ENCODE data around the gene WDR62.

WDR62 gene

DNA sequence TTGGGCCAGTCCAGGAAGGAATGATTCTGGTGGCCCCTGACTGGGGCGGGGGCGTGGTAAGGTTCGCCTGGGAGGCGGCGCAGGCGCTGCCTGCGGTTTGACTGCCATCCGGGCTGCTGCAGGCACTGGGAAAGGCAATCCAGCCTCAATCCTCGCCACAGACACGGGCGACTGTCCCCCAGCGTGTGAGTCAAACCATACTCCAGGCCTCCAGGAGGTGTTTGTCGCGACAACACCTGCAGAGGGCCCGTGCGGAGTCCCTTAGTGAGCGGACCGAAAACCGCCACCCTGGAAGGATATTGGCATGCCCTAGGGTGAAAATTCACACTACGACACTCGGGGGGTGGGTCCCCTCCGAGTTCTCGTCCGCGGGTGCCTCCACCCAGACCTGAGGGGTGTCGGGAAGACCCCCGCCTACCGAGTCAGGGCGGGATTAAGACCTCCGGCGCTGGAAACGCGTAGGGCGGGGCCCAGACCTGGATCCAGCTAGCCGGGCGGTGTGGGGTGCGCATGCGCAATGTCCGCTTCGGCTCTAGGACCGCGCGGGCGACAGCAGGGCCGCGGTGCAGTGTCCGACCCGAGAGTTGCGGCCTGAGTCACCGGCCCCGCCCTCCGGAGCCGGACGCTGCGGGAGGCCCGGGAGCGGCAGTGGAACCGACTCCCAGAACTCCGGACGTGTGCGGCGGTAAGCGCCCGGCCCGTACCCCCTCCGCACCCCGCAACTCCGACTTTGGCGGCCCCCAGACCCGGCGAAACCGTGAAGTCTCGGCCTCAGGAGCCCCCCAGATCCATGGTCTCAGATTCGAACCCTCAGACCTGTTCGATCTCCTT is 85.0 kb downstream of the WDR62 start, which contains the start of gene CAPNS1:
Gene CAPNS1, plus strand, starts transcription at position 594 of the 831 bp plus-strand sequence. CDS start 946 bp downstream, outside the sequence.
- DNase-seq (ENCODE audit: low spot score) = peak; percentile 94

DNA sequence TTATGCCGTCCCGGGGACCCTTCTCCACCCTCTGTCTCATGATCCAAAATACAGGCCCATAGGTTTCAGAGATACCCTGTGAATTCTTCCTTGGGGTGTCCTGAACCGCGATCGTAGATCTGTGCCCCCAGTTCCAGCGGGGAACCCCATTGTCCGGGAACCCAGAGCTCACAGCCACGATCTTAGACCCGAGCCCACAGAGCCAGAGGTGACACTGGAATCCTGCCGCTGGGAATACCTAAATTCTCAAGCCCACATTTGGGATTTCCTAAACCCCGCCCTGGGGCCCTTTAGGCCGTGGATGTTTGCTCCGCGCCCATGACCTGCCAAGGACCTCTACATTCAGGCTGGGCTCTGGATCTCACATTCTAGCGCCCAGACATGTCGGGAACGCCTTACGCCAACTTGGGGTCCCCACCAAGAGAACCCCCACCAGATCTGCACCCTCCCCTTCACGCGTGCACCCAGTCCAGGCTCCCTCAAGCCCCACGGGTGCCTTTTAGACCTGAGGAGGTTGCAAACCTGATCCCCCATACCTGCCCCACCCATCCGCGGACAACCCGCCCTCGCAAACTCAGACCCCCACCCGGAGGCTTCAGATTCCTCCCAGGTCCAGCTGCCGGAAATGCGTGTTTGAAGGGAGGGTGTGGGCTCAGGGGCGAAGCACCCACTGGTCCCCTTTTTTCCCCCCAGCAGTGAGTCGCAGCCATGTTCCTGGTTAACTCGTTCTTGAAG is 85.8 kb downstream of the WDR62 start:
- DNase-seq (ENCODE audit: low spot score) = peak; percentile 51

DNA sequence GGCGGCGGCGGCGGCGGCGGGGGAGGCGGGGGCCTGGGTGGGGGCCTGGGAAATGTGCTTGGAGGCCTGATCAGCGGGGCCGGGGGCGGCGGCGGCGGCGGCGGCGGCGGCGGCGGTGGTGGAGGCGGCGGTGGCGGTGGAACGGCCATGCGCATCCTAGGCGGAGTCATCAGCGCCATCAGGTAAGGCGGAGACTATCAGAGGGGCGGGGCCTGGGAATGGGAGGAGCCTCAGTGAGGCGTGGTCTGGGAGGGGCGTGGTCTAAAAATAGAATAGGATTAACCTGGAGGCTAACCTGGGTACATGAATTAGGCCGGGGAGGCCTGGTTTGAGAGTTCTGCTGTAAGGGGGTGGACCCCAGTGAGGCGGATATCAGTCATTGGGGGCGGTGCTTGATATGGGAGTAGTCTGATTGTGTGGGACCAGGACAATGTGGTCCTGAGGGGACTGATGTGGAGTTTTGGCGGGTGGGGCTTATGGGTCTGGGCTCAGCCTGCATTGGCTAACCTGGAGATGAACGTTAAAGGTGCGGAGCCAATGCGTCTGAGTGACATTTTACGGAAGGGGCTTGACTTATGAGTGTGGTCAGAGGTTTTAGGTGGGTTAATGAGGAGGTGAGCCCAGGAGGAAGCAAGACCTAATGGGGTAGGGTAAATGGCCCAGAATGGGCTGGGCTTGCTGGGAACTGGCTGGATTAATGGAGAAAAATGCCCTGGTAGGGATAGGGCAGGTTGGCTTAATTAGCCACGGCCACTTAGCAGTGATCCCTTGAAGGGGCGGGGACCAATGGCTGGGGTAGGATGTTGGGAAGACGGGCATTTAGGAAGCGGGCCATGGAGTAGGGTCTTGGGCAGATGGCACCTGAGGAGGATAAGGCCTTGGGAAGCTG is 86.6 kb downstream of the WDR62 start:
- DNase-seq (ENCODE audit: low spot score) = peak; percentile 74

DNA sequence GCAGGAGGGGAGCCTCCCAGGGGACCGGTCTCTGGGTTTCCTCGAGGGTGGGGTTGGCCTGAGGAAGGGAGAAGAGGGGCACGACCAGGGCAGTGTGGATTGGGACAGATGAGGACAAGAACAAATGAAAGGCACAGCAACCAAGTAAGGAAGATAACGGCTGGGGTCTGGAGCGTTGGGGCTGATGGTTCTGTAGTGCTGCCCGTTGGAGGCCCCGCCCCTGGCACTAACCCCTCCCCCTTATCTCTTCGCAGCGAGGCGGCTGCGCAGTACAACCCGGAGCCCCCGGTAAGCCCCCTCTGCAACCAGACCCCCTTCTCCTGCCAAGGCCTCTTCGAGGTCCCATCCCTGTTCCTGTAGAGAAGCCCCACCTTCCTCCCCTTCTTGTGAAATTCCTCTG is 87.3 kb downstream of the WDR62 start:
- no peak for DNase-seq (ENCODE audit: low spot score)

DNA sequence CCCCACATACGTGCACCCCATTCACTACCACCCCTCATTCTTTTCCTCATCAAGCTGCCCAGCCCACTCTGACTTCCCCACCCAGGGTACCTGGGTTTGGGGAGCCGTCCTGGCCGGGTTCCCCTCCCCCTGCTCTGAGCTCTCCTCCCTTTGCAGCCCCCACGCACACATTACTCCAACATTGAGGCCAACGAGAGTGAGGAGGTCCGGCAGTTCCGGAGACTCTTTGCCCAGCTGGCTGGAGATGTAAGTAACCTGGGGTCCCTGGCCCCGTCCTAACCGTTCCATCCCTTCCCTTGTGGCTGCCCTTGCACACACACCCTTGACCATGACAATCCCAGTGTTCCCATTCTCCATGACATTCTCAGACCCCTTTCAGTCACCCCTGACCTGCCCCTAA is 87.8 kb downstream of the WDR62 start:
- DNase-seq (ENCODE audit: low spot score) = no peak

DNA sequence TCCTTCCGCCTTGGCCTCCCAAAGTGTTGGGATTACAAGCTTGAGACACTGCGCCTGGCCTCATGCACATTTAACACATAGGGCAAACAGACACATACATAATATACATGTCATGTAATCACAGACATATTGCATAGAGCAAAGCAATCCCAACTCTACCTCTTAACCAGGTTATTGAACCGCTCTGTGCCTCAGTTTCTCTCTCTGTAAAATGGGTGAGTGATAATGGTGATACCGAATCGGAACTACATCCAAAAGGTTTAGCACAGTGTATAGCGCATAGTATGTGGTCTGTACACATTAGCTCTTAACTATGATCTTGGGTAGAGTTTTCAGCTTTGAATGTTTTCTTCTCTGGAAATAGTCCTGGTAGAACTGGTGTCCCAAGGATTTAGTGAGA is 89.9 kb downstream of the WDR62 start:
- DNase-seq (ENCODE audit: low spot score) = no peak

DNA sequence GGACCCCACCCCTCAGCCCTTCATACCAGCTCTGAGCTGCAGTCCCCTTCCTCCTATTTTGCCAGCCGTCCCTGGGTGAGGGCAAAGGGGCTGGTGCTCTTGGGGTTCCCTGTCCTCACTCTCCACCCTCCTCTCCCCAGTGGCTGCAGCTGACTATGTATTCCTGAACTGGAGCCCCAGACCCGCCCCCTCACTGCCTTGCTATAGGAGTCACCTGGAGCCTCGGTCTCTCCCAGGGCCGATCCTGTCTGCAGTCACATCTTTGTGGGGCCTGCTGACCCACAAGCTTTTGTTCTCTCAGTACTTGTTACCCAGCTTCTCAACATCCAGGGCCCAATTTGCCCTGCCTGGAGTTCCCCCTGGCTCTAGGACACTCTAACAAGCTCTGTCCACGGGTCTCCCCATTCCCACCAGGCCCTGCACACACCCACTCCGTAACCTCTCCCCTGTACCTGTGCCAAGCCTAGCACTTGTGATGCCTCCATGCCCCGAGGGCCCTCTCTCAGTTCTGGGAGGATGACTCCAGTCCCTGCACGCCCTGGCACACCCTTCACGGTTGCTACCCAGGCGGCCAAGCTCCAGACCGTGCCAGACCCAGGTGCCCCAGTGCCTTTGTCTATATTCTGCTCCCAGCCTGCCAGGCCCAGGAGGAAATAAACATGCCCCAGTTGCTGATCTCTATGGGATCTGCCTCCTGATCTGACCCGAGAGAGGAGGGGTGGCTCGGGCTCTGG is 95.1 kb downstream of the WDR62 start:
- DNase-seq (ENCODE audit: low spot score) = no peak

DNA sequence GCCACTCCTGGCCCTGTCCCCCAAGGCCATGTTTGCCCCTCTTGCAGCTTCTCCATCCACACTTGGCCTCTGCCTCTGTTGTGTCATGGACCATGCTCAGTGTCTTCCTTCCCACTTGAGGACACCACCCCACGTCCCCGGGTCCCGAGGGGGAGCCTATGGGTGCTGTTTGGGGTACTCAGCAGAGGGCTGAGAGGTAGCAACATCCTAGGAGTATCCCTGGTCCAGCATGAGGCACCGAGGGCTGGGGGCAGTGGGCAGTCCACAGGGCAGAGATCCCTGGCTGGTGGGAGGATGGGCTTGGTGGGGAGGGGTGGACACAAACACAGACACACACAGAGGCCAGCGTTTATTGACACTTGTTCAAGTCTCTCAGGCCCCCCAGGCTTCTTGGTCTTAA is 95.9 kb downstream of the WDR62 start:
- no peak for DNase-seq (ENCODE audit: low spot score)

DNA sequence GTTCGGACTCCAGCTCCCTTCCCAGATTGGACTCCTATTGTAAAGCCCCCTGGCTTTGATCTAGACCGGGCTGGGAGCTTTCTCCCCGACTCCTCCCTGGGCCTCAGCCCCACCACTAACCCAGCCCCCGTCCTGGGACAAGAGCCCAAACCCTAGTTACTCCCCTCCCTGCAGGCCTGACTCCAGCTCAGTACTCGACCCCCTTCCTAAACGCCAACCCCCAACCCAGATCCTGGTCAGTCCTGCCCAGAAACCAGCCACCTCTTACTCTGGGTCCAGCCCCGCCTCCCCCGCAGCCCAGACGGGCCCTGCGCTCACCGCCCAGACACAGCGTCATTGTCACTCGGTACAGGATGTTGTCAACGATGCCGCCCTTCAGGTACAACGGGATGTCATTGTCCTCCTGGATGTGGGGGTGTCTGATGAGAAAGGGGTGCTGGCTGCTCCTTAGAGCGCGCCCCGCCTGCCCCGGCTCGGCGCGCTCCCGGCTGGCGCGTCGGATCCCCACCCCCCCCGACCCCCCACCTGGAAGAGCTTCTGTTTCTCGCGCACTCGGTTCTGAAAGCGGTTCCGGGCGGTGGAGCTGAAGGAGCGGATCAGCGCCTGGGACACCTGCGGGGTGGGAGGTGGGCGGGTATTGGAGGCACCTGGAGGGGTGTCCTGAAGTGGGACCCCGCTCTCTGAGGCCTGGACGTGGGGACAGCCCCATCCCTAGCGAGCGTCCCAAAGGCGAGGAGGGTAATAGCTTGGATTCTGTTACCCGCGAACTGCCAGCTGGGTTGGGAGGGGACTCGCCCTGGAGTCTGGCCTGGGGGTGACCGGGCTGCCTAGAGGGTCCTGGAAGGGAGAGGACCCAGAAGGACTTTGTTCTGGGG is 96.7 kb downstream of the WDR62 start:
- DNase-seq (ENCODE audit: low spot score) = no peak

DNA sequence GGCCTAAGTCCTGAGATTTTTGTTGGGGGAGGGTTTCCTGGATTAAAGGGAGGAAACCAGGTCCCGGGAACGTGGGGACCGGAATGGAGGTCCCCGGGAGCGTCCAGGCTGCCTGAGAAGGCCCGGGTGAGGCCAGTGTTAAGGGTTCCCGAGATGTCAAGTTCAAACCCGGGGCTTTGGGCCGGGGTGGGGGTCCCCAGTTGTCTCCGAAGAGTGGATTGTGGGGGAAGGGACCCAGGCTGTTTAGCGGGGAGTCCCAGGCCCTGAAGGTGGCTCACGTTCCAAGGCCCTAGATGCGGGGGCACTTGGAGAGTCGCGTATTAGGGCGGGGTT is 97.3 kb downstream of the WDR62 start:
- DNase-seq (ENCODE audit: low spot score) = no peak

DNA sequence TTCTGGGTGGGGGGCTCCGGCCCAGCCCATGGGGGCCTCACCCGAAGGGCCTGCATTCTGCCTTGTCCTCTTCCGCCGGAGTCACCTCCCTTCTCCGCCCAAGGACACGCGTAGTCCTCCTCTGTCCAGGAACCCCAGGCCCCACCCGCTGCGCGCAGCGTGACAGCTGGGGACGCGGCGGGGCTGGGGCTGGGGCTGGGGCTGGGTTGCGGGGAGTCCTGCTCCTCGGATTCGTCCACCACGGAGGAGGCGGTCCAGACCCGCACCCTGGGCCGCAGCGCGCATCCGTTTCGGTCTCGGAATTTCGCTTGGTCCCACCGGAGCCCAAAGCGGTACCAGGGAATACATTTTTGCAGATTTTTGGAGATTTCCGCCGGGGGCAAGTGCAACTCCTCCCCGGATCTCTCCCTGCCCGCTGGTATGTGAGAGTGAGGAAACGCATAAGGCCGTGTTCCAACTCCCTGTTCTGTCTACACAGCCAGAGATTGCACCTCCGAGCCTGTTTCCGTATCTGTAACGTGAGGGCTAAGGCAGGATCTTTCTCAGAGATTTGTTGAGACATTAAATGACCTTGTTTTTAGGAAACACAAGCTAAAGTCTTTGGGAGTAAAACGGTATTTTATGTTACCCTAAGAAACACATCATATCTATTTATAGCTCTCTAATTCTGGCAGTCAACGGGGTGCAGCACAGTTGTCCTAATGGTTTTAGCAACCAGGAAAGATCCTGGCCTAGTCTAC is 97.8 kb downstream of the WDR62 start, which contains the start of gene COX7A1:
Gene COX7A1, minus strand, starts transcription at position 96 of the 740 bp plus-strand sequence. Its CDS starts 40 bp downstream, at position 56.
- DNase-seq (ENCODE audit: low spot score) = no peak

DNA sequence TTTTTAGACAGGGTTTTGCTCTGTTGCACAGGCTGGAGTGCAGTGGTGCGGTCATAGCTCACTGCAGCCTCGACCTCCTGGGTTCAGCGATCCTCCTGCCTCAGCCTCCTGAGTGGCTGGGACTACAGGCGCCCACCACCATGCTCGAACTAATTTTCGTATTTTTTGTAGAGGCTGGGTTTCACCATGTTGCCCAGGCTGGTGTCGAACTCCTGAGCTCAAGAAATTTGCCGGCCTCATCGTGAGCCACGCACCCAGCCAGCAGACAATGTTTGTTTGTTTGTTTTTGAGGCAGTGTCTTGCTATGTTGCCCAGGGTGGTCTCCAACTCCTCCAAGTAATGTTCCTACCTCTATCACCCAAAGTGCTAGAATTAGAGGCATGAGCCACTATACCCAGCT is 98.4 kb downstream of the WDR62 start:
- DNase-seq (ENCODE audit: low spot score) = no peak
